ENCODE measurements around the gene RAB8A.

- TF ChIP-seq CTCF (IDR thresholded peaks at IDR 0.05; ENCODE audit: low read depth, low read length, missing input control) (no peak), TAF1 (conservative IDR thresholded peaks at IDR 0.05) (no peak), YY1 (IDR thresholded peaks at IDR 0.05) (no peak), RXRA (IDR thresholded peaks at IDR 0.05) (no peak)
- TF ChIP-seq, protein P1, sequence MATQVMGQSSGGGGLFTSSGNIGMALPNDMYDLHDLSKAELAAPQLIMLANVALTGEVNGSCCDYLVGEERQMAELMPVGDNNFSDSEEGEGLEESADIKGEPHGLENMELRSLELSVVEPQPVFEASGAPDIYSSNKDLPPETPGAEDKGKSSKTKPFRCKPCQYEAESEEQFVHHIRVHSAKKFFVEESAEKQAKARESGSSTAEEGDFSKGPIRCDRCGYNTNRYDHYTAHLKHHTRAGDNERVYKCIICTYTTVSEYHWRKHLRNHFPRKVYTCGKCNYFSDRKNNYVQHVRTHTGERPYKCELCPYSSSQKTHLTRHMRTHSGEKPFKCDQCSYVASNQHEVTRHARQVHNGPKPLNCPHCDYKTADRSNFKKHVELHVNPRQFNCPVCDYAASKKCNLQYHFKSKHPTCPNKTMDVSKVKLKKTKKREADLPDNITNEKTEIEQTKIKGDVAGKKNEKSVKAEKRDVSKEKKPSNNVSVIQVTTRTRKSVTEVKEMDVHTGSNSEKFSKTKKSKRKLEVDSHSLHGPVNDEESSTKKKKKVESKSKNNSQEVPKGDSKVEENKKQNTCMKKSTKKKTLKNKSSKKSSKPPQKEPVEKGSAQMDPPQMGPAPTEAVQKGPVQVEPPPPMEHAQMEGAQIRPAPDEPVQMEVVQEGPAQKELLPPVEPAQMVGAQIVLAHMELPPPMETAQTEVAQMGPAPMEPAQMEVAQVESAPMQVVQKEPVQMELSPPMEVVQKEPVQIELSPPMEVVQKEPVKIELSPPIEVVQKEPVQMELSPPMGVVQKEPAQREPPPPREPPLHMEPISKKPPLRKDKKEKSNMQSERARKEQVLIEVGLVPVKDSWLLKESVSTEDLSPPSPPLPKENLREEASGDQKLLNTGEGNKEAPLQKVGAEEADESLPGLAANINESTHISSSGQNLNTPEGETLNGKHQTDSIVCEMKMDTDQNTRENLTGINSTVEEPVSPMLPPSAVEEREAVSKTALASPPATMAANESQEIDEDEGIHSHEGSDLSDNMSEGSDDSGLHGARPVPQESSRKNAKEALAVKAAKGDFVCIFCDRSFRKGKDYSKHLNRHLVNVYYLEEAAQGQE (IDR thresholded peaks at IDR 0.05), result no peak
- TF ChIP-seq, protein P2, sequence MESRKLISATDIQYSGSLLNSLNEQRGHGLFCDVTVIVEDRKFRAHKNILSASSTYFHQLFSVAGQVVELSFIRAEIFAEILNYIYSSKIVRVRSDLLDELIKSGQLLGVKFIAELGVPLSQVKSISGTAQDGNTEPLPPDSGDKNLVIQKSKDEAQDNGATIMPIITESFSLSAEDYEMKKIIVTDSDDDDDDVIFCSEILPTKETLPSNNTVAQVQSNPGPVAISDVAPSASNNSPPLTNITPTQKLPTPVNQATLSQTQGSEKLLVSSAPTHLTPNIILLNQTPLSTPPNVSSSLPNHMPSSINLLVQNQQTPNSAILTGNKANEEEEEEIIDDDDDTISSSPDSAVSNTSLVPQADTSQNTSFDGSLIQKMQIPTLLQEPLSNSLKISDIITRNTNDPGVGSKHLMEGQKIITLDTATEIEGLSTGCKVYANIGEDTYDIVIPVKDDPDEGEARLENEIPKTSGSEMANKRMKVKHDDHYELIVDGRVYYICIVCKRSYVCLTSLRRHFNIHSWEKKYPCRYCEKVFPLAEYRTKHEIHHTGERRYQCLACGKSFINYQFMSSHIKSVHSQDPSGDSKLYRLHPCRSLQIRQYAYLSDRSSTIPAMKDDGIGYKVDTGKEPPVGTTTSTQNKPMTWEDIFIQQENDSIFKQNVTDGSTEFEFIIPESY (IDR thresholded peaks at IDR 0.05), result no peak
Measured at GRCh38 chr19:16076958-16077611, 34.6 kb upstream of the RAB8A start.
